ENCODE results near the gene KCNA10.
"Not testable (repeated sequence)": the region's sequence is repeated elsewhere in the genome, so short reads cannot be mapped to it uniquely, and the experiment has no call there.

The KCNA10 gene

GRCh38 chr1:110529011-110529410 is 10.0 kb upstream of the KCNA10 start:
- DNase-seq = no peak

GRCh38 chr1:110526201-110526780 is 7.3 kb upstream of the KCNA10 start:
- DNase-seq = no peak

- no peak for DNase-seq
Observed at GRCh38 chr1:110525249-110525595, 6.2 kb upstream of the KCNA10 start.

GRCh38 chr1:110524311-110525248 is 5.6 kb upstream of the KCNA10 start:
- peak; percentile 70 for DNase-seq

- no peak for DNase-seq
Observed at GRCh38 chr1:110523011-110523410, 4.0 kb upstream of the KCNA10 start.

GRCh38 chr1:110522560-110522959 is 3.6 kb upstream of the KCNA10 start:
- DNase-seq = no peak

- no peak for DNase-seq
Observed at GRCh38 chr1:110520827-110521226, 1.9 kb upstream of the KCNA10 start.

- no peak for DNase-seq
Observed at GRCh38 chr1:110515891-110516290, 3.1 kb downstream of the KCNA10 start.

- no peak for DNase-seq
Observed at GRCh38 chr1:110515041-110515440, 3.9 kb downstream of the KCNA10 start.

- DNase-seq = peak; percentile 12
Observed at GRCh38 chr1:110513511-110513910, 5.5 kb downstream of the KCNA10 start.

- DNase-seq = no peak
Observed at GRCh38 chr1:110511436-110511835, 7.5 kb downstream of the KCNA10 start.

- not testable (repeated sequence) for DNase-seq
Observed at GRCh38 chr1:110510921-110511320, 8.1 kb downstream of the KCNA10 start.

GRCh38 chr1:110509655-110510054 is 9.3 kb downstream of the KCNA10 start:
- no peak for DNase-seq

GRCh38 chr1:110508028-110508940 is 10.7 kb downstream of the KCNA10 start:
- no peak for DNase-seq

GRCh38 chr1:110506541-110506940 is 12.4 kb downstream of the KCNA10 start:
- DNase-seq = no peak

GRCh38 chr1:110505596-110505995 is 13.4 kb downstream of the KCNA10 start:
- no peak for DNase-seq

- no peak for DNase-seq
Observed at GRCh38 chr1:110504226-110504625, 14.7 kb downstream of the KCNA10 start.

- DNase-seq = no peak
Observed at GRCh38 chr1:110503471-110503870, 15.5 kb downstream of the KCNA10 start.

GRCh38 chr1:110502402-110503151 is 16.4 kb downstream of the KCNA10 start:
- DNase-seq = no peak

- DNase-seq = no peak
Observed at GRCh38 chr1:110501488-110502132, 17.4 kb downstream of the KCNA10 start.

- DNase-seq = peak; percentile 48
Observed at GRCh38 chr1:110498270-110498669, 20.7 kb downstream of the KCNA10 start.
